NCI-H748 (cell line): ENCODE data around the gene TBC1D1.

Experiments
- DNase-seq: peaks from one replicate; lab custom pipeline; 2025; ENCODE audit not compliant: unreplicated experiment; lab: John Stamatoyannopoulos, UW

Gene TBC1D1

DNA sequence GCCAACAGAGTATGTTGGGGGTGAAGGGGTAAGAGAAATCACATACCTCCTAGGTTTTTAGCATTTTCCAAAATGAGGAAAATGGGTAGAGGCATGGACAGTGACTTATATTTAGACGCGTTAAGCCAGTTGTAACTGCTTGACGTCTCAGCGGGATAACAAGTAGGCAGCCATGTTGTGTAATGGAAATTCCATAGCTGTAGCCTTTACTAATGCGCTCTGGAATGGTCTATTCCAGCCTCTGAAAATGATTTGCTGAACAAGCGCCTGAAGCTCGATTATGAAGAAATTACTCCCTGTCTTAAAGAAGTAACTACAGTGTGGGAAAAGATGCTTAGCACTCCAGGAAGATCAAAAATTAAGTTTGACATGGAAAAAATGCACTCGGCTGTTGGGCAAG, 204.8 kb downstream of the TBC1D1 start:
- no peak for DNase-seq

DNA sequence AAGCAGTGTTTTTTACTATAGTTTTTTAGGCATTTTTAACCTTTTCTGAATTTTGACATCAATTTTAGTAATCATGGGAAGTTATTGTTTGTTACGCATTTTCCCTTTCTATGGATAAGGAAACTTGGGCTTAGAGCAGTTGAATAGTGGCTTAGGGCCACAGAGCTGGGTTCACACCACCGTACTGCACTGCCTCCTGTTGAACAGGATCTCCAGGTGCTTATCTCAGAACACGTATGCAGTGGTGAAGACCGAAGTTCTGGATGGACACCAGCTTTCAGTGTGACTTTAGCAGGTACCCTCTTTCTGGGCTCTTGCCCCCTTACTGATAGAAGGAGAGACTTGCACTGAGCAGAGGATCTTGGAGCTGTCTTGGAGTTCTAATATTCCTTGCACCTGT, 206.9 kb downstream of the TBC1D1 start:
- DNase-seq, result no peak

DNA sequence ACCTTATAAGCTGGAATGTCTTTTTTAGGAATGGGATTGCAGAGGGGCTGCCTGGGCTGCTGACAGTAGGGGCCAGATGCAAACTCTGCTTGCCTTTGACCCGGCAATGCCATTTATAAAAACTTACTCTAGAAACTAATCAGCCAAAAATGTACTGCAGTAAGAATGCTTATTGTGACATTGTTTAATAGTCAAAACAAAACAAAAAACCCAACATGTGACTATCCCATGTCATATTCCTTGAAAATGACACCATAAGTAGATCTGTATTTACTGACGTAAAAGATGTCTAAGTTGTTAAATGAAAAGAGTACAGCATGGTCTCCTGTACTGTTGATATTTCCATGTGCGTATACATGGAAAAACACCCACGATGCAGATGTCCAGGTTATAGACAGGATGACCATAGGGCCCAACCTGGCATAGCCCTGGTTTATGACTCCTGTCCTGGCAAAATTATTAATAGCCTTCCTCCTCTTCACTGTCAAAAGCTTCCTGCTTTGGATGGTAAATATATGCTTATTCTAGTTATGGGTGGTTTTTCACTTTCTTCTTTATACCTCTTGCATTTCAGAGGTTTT, 208.2 kb downstream of the TBC1D1 start:
- DNase-seq, result no peak

DNA sequence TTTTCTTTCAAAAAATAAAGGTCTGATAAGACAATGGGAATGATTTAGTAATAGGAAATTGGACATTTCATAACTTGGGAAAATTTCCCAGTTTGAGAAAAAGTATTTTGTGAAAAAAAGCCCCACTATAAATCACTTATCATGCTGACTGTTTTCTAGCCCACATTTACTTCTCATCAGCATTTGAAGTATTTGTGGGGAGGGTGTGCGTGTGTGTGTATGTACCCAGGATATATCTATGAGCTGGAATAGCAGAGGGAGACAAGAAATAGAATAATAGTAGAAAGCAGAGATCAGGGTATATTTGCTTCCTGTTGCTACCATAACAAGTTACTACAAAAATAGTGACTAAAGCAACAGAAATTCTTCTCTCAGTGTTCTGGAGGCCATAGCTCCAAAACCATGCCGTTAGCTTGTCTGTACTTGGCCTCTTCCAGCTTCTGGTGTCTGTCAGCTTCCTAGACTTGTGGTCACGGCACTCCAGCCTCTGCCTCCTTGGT, 209.1 kb downstream of the TBC1D1 start:
- DNase-seq, result no peak

DNA sequence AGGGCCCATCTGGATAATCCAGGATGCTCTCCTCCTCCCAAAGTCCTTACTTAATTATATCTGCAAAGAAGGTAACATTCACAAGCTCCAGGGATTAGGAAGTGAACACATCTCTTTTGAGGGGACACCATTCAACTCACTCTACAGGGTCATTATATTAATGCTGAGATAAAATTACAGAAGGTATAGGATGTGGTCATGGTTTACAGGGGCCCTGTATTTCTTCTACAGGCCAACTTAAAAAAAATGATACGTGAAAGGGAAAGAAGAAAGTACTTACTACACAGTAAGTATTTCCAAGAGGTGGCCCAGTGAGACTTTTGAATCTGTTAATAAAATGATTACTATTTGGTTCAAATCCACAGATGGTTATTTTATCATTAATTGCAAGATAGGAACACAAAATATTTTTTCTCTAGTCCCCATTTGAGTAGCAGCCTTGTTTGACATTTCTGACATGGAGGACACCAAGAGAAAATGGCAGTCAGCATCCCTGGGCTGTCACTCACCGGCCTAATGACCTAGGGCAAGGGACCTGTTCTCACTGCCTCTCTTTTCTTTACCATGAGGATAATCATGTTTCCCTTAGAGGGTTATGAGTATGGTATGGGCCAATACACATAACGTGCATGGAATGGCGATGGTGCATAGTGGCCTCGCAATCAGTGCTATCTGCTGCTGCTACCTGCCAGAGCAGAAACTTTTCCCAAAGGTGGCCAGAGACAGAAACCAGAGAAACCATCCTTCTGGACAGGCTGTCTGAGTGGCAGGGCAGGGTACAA, 209.8 kb downstream of the TBC1D1 start:
- DNase-seq, result no peak

DNA sequence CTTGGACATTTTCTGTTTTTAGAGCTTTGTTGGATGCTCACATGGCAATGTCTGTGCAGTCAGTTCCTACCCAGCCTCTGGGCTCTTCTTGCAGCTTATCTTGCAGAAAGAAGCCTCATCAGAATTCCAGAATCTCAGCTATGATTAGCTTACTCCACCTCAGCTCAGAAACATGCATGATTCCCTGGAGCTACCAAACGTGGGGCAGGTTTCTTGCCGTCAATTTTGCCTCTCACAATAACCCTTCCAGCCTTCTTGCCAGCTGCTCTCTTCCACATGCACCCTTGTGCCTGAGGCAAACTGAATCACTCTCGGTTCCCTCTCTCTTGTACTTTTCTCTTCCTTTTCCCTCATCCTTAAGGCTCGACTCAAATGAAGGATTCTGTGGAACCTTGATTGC, 210.7 kb downstream of the TBC1D1 start:
- no peak for DNase-seq

DNA sequence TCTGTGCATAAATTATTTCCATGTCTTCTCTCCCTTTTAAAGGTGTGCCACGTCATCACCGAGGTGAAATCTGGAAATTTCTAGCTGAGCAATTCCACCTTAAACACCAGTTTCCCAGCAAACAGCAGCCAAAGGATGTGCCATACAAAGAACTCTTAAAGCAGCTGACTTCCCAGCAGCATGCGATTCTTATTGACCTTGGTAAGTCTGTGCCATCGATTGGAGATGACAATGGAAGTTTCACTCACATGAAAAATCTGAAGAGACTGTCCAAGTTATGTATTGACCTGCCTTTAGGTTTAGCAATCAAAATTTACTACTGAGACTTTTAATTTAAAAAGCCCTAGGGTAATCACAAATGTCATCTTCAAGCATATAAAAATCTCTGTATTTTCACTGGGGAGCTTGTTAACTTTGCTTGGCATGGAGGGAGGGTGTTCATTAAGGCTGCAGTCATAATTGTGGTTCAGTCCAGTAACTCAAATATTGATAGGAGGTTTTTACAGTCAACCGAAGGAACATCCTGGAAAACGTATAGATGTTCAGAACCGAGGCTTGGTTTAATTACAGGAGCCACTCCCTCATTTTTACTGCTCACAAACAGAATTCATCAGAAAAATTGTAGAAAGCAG, 212.2 kb downstream of the TBC1D1 start:
- no peak for DNase-seq

DNA sequence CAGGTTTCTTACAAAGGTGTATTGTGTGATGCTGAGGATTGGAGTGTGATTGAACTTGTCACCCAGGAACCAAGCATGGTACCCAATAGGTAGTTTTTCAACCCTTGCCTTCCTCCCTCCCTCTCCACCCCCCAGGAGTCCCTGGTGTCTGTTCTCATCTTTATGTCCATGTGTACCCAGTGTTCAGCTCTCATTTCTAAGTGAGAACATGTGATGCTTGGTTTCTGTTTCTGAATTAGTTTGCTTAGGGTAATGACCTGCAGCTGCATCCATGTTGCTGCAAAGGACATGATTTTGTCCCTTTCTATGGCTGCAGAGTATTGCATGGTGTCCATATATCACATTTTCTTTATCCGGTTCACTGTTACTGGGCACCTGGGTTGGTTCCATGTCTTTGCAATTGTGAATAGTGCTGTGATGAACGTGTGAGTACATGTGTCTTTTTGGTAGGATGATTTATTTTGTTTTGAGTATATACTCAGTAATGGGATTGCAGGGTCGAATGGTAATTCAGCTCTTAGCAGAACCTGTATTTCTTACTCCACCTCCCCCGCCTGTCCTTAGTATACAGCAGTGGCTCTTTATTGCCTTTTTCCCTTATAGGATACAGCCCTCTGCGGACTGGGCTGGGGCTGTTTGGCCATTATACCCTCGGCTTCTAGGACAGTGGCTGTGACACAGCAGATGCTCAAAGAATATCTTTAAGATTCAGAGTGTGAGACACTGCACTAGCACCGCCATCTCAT, 214.8 kb downstream of the TBC1D1 start:
- peak; percentile 37 for DNase-seq

DNA sequence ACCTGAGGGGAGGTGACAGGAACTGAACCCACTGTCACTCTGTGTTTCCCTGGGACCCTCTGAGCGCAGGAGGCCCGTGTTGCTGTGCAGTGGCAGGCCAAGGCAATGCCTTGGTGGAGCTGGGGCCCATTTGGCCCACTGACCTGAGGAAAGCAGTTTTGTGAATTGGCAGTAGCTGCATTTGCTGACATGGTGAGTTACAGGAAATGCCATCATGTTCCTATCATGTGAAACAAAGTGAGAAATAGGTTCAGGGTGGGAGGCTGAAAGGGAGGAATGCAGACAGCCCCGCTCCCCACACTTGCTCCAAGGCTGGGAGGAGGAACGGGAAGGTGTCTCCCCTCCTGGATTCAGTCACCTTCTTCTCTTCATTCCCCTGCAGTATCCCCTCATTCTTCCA, 215.4 kb downstream of the TBC1D1 start:
- DNase-seq, result no peak

DNA sequence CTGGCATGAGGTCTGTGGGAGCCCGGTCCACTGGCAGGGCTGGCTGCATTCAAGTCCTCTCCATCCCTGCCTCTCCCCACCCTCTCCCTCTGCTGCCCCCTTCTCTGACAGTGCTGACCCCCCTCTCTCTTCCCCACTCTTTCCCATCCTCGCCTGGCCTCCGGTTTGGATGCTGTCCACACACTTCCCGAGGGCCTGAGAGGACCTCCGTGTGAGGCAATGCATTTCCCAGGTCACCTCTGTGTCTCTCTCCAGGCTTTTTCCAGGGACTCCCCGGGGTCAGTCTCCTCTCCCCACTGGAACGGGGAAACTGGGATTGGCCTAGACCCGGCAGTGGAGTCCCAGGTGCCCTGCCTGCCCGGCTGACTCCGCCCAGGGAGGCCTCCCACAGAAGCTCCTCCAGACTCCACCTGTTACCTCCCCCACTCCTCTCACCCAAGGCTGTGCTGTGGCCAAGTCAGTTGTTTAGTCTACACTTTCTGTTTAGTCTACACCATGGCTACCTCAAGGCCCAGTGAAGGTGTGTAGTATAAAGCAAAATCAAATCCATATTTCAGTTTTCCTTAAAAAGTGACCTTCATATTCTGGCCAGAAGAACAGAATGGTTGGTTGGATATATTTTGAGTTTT, 216.1 kb downstream of the TBC1D1 start:
- no peak for DNase-seq

DNA sequence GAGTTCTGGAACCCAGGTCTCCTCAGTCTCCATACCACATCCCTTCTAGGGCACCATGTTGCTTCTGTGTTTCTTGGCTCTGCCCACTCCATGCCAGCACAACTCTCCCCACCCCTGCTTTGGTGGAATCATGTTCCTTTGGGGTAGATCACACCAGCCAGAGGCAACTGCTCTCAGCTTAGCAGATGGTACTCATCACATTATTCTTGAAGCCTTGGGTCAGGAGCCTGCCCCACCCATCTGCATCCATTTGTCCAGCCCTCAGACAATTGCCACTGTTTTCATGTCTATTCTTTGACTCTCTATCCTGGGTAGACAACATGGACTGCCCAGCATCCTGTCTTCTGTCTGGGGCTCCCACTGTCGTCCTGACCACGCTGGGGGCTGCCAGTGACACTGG, 216.9 kb downstream of the TBC1D1 start:
- peak; percentile 5 for DNase-seq

DNA sequence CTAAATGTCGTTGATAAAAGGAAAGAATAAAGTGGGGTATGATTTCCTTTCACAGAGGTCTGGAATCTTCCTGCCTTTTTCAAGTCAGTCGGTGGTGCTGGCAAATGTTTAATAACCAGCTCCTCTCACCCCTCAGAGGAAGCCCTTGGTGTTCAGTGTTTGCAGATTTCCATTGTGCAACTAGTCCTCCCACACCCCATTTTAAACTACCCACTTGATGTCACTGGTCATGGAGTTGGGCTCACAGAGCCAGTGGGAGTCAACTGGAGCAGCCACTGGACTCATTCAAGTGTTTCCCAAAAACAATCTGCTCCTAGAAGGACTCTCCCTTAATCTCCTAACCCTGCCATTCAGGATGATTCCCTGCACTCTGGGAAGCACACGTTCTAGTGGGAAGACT, 218.5 kb downstream of the TBC1D1 start:
- peak; percentile 13 for DNase-seq

DNA sequence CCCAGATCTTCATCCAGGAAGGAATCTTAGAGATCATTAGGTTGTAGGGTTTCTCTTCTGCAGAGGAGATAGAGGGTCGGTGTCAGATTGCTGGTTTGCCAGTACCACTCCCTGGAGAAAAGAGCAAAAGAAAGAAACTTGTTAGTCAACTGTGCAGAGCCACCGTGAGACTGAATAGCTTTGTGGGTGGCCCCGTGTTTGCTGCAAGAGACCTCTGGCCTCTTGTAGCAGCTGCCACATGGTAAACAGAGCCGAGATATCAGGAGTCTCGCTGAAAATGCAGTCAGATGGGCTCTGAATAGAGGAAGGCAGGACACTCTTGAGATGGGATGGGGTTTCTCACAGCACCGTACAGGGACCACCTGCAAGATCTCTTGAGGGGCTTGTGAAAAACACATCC, 219.0 kb downstream of the TBC1D1 start:
- peak; percentile 85 for DNase-seq

DNA sequence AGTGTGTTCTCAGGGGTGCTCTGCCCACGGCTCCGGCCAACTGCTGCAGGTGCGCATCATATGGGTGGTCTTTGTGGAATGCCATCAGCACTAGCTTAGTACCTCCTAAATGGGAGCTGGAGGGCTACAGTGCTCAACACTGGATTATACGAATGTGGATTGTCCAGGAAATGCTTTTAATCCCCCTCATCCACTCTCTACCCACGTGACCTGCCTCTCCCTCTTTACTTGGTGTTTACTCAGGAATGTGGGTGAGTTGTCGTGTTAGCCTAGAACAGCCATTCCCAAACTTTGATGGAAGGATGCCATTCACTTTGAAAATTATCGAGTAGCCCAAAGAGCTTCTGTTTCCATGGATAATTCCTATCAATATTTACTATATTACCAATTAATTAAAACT, 220.1 kb downstream of the TBC1D1 start:
- no peak for DNase-seq

DNA sequence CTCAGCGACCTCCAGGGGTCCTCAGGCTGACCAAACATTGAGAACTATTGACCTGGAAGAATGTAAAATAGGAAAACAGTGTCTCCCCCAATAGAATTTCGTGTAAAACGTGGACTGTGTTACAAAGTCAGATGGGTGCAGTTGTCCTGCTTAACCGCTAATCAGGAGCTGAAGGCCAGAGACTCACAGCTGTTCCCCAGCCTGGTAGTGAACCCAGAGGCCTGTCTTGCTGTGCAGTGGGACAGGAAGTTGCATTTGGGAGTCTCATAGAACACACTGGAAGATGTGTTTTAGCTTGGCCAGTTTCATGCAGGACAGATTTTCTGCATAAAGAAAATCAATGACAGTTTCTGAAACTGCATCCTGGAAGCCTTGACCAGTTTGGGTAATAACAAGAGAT, 220.8 kb downstream of the TBC1D1 start:
- no peak for DNase-seq

DNA sequence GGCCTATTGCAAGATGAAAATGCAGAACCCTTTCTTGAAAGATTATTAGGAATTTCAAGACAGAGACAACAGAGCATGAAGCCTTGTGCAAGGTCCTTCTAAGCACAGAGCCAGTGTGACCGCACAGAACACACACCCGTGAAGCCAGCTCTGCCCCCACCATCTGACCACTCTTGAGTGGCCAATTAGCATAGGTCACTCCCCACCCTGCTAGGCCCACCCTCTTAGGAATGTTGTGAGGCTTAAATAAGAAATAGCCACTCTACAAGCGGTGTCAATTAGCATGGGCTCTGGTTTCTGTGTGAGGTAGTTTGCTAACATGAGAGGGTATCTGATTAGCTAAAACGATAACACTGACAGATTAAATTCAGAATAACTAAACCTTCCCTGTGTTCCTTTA, 222.2 kb downstream of the TBC1D1 start:
- no peak for DNase-seq

DNA sequence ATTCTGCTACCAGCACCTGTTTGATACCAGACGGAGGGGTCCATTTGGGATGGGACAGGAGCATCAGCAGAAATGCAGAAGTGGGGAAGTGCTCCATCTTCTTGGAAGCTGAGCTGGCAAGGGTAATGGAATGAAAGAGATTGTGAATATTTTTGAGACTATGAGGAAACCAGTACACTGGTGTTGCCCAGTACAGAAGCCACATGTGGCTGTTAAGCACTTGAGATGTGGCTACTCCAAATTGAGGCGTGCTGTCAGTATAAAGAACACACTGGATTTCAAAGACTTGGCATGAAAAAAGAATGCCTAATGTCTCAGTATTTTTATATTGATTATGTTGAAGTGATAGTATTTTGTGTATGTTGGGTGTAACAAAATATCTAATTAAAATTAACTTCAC, 222.7 kb downstream of the TBC1D1 start:
- no peak for DNase-seq

DNA sequence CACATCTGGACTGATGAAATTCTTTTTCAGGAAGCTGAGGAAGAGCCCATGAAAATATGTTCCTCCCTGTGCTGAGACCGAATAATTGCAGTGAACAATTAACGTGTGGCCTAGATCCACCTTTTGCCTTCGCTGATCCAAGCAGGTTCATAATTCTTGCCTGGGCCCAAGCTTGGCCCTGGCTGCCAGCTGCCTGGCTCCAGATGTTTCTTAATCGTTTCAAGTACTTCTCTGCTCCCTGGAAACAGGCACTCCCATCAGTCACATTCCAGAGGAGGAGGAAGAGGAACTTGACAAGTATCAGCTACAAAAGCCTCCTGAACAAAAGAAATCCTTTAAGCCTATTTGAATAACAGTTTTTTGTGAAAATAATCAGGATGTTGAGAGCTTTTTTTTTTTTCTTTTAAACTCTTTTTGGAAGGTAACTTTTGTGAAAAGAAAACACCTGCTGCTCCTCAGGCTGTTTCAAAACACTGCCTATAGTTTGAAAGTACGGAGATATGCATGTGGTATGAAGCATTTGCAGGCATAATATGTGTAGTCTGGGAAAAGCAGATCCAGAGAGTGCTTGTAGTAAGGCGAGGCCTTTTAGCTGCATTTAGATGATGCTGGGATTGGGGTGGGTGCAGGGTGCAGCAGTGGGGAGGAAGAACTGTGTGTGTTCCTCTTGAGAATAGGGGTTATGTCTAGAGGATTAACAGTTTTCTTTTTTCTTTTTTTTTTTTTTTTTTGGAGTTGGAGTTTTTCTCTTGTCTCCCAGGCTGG, 223.7 kb downstream of the TBC1D1 start:
- no peak for DNase-seq

DNA sequence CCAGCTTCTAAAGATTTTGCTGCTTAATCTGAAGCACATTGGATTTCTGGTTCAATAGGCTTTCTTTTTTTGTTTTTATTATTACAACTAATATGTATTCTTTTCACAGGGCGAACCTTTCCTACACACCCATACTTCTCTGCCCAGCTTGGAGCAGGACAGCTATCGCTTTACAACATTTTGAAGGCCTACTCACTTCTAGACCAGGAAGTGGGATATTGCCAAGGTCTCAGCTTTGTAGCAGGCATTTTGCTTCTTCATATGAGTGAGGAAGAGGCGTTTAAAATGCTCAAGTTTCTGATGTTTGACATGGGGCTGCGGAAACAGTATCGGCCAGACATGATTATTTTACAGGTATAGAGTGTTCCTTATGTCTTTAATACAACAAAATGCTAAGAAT, 224.7 kb downstream of the TBC1D1 start:
- no peak for DNase-seq

DNA sequence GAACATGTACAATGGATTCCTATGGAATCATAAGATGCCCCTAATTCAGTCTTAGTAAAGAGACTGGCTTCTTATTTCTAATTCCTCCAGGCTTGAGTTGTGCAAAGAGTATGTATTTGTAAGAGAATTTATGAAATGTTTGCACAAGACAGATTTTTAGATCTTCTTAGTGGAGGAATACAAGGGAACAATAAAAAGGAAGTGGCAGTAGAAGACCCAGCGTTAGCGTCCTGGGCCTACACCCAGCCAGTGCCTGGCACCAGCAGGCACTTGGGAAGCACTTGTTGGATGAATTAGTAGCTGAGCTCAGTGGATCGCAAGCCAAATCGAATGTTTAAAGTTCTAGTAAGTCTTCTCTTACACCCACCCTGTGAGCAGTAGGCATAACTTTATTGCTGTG, 226.7 kb downstream of the TBC1D1 start:
- no peak for DNase-seq
